Smooth muscle cell (in vitro differentiated cells): ENCODE measurements around the gene C1orf50. TPM values are rescaled to one million over a fixed set of nuclear protein-coding genes. Genes with fewer than 3 reads are reported as not detected.

Experiments
- DNase-seq: peaks from one replicate; lab custom pipeline; 2025; ENCODE audit not compliant: unreplicated experiment; lab: John Stamatoyannopoulos, UW
- H2AFZ ChIP-seq: fragments of 200-600 bp; sonication (generic); 2 replicates; pipeline ENCODE4 v1.6.0; 2016; ENCODE audit warnings: antibody characterized with exemption, low read depth, mild to moderate bottlenecking
- H3F3A ChIP-seq: fragments of 200-600 bp; sonication (generic); 2 replicates; pipeline ENCODE4 v1.6.0; 2017; ENCODE audit warnings: antibody characterized with exemption, low read depth
- H3K27ac ChIP-seq: fragments of 200-600 bp; sonication (generic); 2 replicates; pipeline ENCODE4 v1.5.1; 2016; ENCODE audit warnings: low read depth, mild to moderate bottlenecking
- H3K27me3 ChIP-seq: fragments of 200-600 bp; sonication (generic); 2 replicates; pipeline ENCODE4 v1.6.1; 2016; ENCODE audit warnings: low read depth, mild to moderate bottlenecking
- H3K36me3 ChIP-seq: fragments of 200-600 bp; sonication (generic); 2 replicates; pipeline ENCODE4 v1.5.1; 2016; ENCODE audit warnings: low read depth
- H3K4me1 ChIP-seq: fragments of 200-600 bp; sonication (generic); 2 replicates; pipeline ENCODE4 v1.5.1; 2016; ENCODE audit warnings: low read depth
- H3K4me2 ChIP-seq: fragments of 200-600 bp; sonication (generic); 2 replicates; pipeline ENCODE4 v1.6.0; 2016; ENCODE audit warnings: mild to moderate bottlenecking
- H3K4me3 ChIP-seq: fragments of 200-600 bp; sonication (generic); 2 replicates; pipeline ENCODE4 v1.5.1; 2016; ENCODE audit warnings: mild to moderate bottlenecking
- H3K79me2 ChIP-seq: fragments of 200-600 bp; sonication (generic); 2 replicates; pipeline ENCODE4 v1.6.0; 2016; ENCODE audit warnings: low read depth, mild to moderate bottlenecking
- H3K9ac ChIP-seq: fragments of 200-600 bp; sonication (generic); 2 replicates; pipeline ENCODE4 v1.6.0; 2016; ENCODE audit warnings: low read depth
- H3K9me3 ChIP-seq: fragments of 200-600 bp; sonication (generic); replicated peaks from 2 replicates; pipeline ENCODE4 v1.5.1; 2016; ENCODE audit warnings: low read depth
- H4K20me1 ChIP-seq: fragments of 200-600 bp; sonication (generic); 2 replicates; pipeline ENCODE4 v1.6.0; 2016; ENCODE audit warnings: low read depth
- CTCF ChIP-seq: fragments of 200-600 bp; sonication (generic); IDR thresholded peaks from 2 replicates; pipeline ENCODE4 v1.5.1; 2017; ENCODE audit warnings: borderline replicate concordance, mild to moderate bottlenecking, antibody characterized with exemption; ENCODE audit not compliant: insufficient read depth, poor library complexity, severe bottlenecking
- WGBS: methylation state at CpG from one replicate; pipeline ENCODE4 v1.1.7; 2016; ENCODE audit warnings: low lambda C conversion rate; 5-methylcytosine and 5-hydroxymethylcytosine counted together
- polyA plus RNA-seq: library from polyadenylated mRNA; unstranded; fragments of >200 nt; fragmentation: Nextera tagmentation; extraction: Ambion mirVana; gene quantifications from 2 replicates; pipeline ENCODE4 v1.2.1, GENCODE V29; 2016
- total RNA-seq: library from RNA; depleted of rRNA; stranded (reverse); fragments of >200 nt; gene quantifications from 2 replicates; pipeline ENCODE4 v1.2.3, GENCODE V29; 2014

C1orf50 gene
- total and polyA plus RNA-seq, 2 experiments from 2014 or later, result 1.8 to 9.7 TPM

- Histone ChIP-seq H3K4me2 (no peak overlapping the region), H3F3A (peaks cover 28% of the 10 kb centered on the region), H4K20me1 (peaks cover 32% of the 10 kb centered on the region), H3K4me3 (no peak overlapping the region), H3K9me3 (no peaks in the 10 kb centered on the region), H3K27me3 (no peaks in the 10 kb centered on the region), H3K9ac (no peak overlapping the region), H3K36me3 (peaks cover 6% of the 10 kb centered on the region), H2AFZ (no peak overlapping the region), H3K4me1 (peaks cover 1% of the 10 kb centered on the region), H3K27ac (peak overlapping the region; percentile 56), H3K79me2 (no peaks in the 10 kb centered on the region)
- no peak for DNase-seq
- TF ChIP-seq CTCF, result no peak
- WGBS, result 54% methylated on average over 8 of the region's 8 CpGs
Measured at GRCh38 chr1:42745851-42746250, 21.2 kb upstream of the C1orf50 start.

- Histone ChIP-seq H3K9ac (no peak overlapping the region), H3K36me3 (peaks cover 6% of the 10 kb centered on the region), H3F3A (peaks cover 28% of the 10 kb centered on the region), H3K79me2 (no peaks in the 10 kb centered on the region), H3K9me3 (no peaks in the 10 kb centered on the region), H3K4me3 (no peak overlapping the region), H3K4me2 (no peak overlapping the region), H4K20me1 (peaks cover 33% of the 10 kb centered on the region), H3K4me1 (no peaks in the 10 kb centered on the region), H2AFZ (no peak overlapping the region), H3K27me3 (no peaks in the 10 kb centered on the region), H3K27ac (peak overlapping the region; percentile 7)
- DNase-seq, result no peak
- WGBS, result 97% methylated on average over 12 of the region's 12 CpGs
- TF ChIP-seq CTCF, result no peak
Measured at GRCh38 chr1:42746436-42747105, 20.5 kb upstream of the C1orf50 start.

- DNase-seq, result no peak
- no peak overlapping the region for H3K27ac ChIP-seq
- H2AFZ ChIP-seq, result no peak overlapping the region
- H3K9me3 ChIP-seq, result no peaks in the 10 kb centered on the region
- H3K4me1 ChIP-seq, result no peaks in the 10 kb centered on the region
- peaks cover 23% of the 10 kb centered on the region for H3F3A ChIP-seq
- H3K4me2 ChIP-seq, result no peak overlapping the region
- H3K4me3 ChIP-seq, result no peak overlapping the region
- no peaks in the 10 kb centered on the region for H3K27me3 ChIP-seq
- peak; percentile 45 for TF ChIP-seq CTCF
- H3K79me2 ChIP-seq, result no peaks in the 10 kb centered on the region
- H3K9ac ChIP-seq, result no peak overlapping the region
- peaks cover 39% of the 10 kb centered on the region for H4K20me1 ChIP-seq
- 74% methylated on average over 14 of the region's 14 CpGs for WGBS
- H3K36me3 ChIP-seq, result peaks cover 10% of the 10 kb centered on the region
Measured at GRCh38 chr1:42747125-42747524, 19.9 kb upstream of the C1orf50 start.

GRCh38 chr1:42748021-42748420, 19.0 kb upstream of the C1orf50 start:
- 96% methylated on average over 10 of the region's 10 CpGs for WGBS
- no peak overlapping the region for H3K4me2 ChIP-seq

More at GRCh38 chr1:42748021-42748420, 19.0 kb upstream of the C1orf50 start:
- H4K20me1 ChIP-seq, result peaks cover 47% of the 10 kb centered on the region
- H3K4me1 ChIP-seq, result no peaks in the 10 kb centered on the region
- H3K9me3 ChIP-seq, result no peaks in the 10 kb centered on the region
- no peaks in the 10 kb centered on the region for H3K27me3 ChIP-seq
- no peak for DNase-seq
- no peak overlapping the region for H3K27ac ChIP-seq
- peaks cover 18% of the 10 kb centered on the region for H3K36me3 ChIP-seq
- H3K9ac ChIP-seq, result no peak overlapping the region
- peaks cover 23% of the 10 kb centered on the region for H3F3A ChIP-seq
- no peak for TF ChIP-seq CTCF
- no peak overlapping the region for H2AFZ ChIP-seq
- no peaks in the 10 kb centered on the region for H3K79me2 ChIP-seq
- no peak overlapping the region for H3K4me3 ChIP-seq
